ENCODE data around the gene SSR4.
A peak's percentile ranks its signal among the peaks of the same experiment; 100 is the strongest.

SSR4 gene

DNA sequence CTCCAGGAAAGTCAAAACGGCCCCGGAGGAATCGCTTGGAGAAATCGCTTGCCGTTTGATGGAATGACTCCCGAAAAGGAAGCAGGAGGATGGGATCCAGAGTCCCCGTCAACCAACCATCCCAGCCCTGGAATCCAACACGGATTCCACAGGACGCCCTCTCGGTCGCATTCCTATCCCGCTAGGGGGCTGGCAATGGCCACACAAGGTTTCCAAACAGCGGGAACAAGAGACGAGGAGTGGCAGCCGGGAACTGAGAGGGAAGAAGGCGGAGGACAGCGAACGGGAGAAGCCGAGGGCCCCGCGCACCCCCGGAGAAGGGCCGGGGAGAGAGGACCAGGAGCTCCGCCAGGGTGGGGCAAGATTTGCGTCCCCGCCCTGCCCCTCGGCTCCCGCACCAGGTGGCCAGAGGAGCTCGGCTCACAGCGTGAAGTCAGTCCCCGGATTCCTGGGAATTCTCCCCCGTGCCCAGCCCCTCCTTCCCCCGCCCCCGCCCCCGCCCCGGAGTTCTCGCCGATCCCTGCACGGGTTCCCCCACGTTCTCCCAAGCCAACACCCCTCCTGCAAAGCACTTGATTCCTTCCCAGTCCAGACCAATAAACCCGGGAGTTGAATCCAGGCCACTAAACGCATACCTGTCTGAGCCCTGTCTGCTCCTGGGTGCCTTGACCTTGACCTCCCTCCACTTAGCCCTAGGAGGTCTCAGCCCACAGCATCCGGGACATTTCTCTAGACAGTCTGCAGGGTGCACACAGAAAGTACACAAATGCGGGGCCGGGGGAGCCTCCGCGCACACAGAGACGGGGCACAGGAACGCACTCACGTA is 34.5 kb downstream of the SSR4 start:
- TF ChIP-seq, protein P1, sequence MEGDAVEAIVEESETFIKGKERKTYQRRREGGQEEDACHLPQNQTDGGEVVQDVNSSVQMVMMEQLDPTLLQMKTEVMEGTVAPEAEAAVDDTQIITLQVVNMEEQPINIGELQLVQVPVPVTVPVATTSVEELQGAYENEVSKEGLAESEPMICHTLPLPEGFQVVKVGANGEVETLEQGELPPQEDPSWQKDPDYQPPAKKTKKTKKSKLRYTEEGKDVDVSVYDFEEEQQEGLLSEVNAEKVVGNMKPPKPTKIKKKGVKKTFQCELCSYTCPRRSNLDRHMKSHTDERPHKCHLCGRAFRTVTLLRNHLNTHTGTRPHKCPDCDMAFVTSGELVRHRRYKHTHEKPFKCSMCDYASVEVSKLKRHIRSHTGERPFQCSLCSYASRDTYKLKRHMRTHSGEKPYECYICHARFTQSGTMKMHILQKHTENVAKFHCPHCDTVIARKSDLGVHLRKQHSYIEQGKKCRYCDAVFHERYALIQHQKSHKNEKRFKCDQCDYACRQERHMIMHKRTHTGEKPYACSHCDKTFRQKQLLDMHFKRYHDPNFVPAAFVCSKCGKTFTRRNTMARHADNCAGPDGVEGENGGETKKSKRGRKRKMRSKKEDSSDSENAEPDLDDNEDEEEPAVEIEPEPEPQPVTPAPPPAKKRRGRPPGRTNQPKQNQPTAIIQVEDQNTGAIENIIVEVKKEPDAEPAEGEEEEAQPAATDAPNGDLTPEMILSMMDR (IDR thresholded peaks at IDR 0.05; ENCODE audit: borderline replicate concordance, control extremely low read depth, extremely low read depth, insufficient read depth, missing control alignments) = no peak
- peak; percentile 28 for DNase-seq (ENCODE audit: low spot score)
- in situ Hi-C loops (cut with MboI; ENCODE audit: low sequenced_read_pairs, unreplicated experiment) = no loop called here

- peak; percentile 8 for DNase-seq (ENCODE audit: low spot score)
- TF ChIP-seq, protein P1 (IDR thresholded peaks at IDR 0.05; ENCODE audit: borderline replicate concordance, control extremely low read depth, extremely low read depth, insufficient read depth, missing control alignments) = no peak
- in situ Hi-C loops (cut with MboI; ENCODE audit: low sequenced_read_pairs, unreplicated experiment) = no loop called here
Observed at GRCh38 chrX:153829549-153829798, 35.0 kb downstream of the SSR4 start.

DNA sequence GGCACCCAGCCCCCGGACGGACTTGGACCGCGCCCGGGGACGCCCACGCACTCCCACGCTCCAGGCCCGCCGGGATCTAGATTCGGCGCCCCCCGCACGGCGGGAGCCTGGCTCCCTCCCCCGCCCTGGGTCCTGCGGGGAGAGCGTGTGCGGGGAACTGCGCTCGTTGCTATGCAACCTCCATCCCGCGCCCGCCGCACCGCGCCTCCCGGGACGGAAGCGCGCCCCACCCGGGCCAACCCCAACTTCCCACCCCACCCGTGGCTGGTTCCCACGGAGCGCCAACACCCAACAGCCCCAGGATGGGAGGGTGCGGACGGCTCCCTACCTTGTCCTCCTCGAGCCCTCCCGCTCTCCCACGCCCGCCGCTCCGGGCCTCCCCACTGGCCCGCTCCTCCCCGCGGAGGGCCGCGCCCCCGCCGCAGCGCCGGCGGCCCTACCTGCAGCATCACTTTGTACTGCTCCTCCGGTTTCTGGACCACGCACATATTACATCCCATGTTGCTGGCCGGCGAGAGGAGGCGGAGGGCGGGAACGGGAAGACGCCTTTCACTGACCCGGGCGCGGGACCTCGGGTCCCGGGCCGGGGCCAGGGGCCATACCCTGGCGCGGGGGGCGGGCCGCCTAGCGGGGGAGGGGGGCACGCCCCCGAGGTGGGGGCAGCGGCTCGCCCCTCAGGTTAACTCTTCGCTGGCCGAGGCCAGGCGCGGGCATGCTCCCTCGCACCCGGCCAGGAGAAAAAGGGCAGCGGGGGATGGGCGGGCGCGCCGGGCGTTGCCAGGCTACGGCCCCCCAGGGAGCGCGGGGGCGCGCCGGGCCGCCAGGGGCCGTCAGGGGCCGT is 35.6 kb downstream of the SSR4 start, which contains the start of gene PDZD4:
TSS of gene PDZD4 (minus strand) at position 746 of the 841 bp plus-strand sequence. CDS start at position 500, 246 bp downstream.
- in situ Hi-C loops (cut with MboI; ENCODE audit: low sequenced_read_pairs, unreplicated experiment) = no loop called here
- peak; percentile 29 for DNase-seq (ENCODE audit: low spot score)
- TF ChIP-seq, protein P1 (IDR thresholded peaks at IDR 0.05; ENCODE audit: borderline replicate concordance, control extremely low read depth, extremely low read depth, insufficient read depth, missing control alignments) = no peak

GRCh38 chrX:153830640-153831428 is 36.4 kb downstream of the SSR4 start:
- TF ChIP-seq, protein P1 (IDR thresholded peaks at IDR 0.05; ENCODE audit: borderline replicate concordance, control extremely low read depth, extremely low read depth, insufficient read depth, missing control alignments) = no peak
- peak; percentile 18 for DNase-seq (ENCODE audit: low spot score)
- in situ Hi-C loops (cut with MboI; ENCODE audit: low sequenced_read_pairs, unreplicated experiment) = no loop called here

DNA sequence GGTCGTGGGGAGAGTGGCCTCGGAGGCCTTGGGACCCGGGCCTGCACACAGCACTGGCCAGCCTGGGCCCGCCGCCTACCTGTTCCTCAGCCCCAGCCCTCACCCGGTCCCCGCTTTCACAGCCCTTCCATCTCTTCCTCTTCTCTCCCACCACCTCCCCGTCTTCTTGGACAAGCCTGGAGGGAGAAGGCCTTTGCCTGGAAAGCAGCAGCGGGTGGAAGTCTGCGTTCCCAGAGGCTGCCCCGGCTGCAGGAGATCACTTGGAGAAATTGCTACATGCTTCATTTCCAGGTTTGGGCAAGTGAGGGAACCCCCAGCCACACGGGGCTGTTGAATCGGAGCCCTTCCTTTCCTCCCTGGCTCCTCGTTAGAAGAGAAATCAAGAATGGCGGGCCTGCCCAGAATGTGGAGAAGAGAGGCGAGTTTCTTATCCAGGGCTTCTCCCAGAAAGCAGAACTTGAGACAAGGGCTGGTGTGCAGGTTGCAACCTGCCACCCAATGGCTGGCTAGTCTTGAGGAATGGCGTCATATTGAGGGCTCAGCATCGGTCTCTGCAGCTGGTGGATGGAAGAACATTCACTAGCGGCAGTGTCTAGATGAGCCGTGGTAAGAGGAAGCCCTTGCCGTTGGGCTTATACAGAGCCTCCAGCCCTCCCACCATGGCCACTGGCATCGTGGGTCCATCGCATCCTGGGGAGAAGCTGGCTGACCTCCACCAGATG is 37.1 kb downstream of the SSR4 start:
- TF ChIP-seq, protein P1 (IDR thresholded peaks at IDR 0.05; ENCODE audit: borderline replicate concordance, control extremely low read depth, extremely low read depth, insufficient read depth, missing control alignments) = no peak
- peak; percentile 11 for DNase-seq (ENCODE audit: low spot score)
- in situ Hi-C loops (cut with MboI; ENCODE audit: low sequenced_read_pairs, unreplicated experiment) = no loop called here
